HFFc6 (cell line): ENCODE data around the gene CHTF18. TPM values are rescaled to one million over a fixed set of nuclear protein-coding genes. Genes with fewer than 3 reads are reported as not detected.

ENCODE experiments used
- DNase-seq: peaks from one replicate; pipeline ENCODE4 v3.0.0-alpha.2; 2018
- H3K27ac Mint-ChIP-seq: 2 replicates; pipeline ENCODE4 v1.8.0; 2020; ENCODE audit warnings: mild to moderate bottlenecking, mixed read lengths
- H3K27me3 Mint-ChIP-seq: 2 replicates; pipeline ENCODE4 v1.8.0; 2021; ENCODE audit warnings: mild to moderate bottlenecking, moderate library complexity, mixed read lengths; ENCODE audit not compliant: insufficient read depth
- H3K36me3 Mint-ChIP-seq: 2 replicates; pipeline ENCODE4 v1.8.0; 2021; ENCODE audit warnings: low read depth, mixed read lengths
- H3K4me1 Mint-ChIP-seq: 2 replicates; pipeline ENCODE4 v1.8.0; 2020; ENCODE audit warnings: low read depth, mixed read lengths
- H3K4me3 Mint-ChIP-seq: 2 replicates; pipeline ENCODE4 v1.8.0; 2020; ENCODE audit warnings: mild to moderate bottlenecking, moderate library complexity, mixed read lengths
- H3K9me3 Mint-ChIP-seq: 2 replicates; pipeline ENCODE4 v1.8.0; 2020; ENCODE audit warnings: mild to moderate bottlenecking, mixed read lengths
- CTCF ChIP-seq: fragments of 200-600 bp; sonication (generic); IDR thresholded peaks from 2 replicates; pipeline ENCODE4 v1.5.0; 2021; ENCODE audit warnings: antibody characterized with exemption, mild to moderate bottlenecking
- total RNA-seq, 6 experiments: library from RNA; stranded (reverse); fragmentation: NEBNext Ultra II Directional; extraction: Animal tissue kit (Norgen Biotek cat#: 25700); gene quantifications; 2 replicates in 1 of 6; 3 replicates in 5 of 6; pipeline ENCODE4 v1.2.3, GENCODE V29; 2021

CHTF18 gene
- total RNA-seq, 6 experiments from 2014 or later = 15.2 to 31.7 (median 26.0) TPM

GRCh38 chr16:821751-822150, 33.3 kb downstream of the CHTF18 start:
- no peak for TF ChIP-seq CTCF
- Mint-ChIP-seq H3K4me1 (peaks cover 7% of the 10 kb centered on the region), H3K9me3 (peaks cover 10% of the 10 kb centered on the region; the same call in 1 of the 2 replicates), H3K27me3 (peaks cover 17% of the 10 kb centered on the region), H3K4me3 (no peak overlapping the region), H3K36me3 (0 out of 2 replicates have a peak, but pooled peaks cover 4% of the 10 kb centered on the region), H3K27ac (no peak overlapping the region)
- DNase-seq = no peak

GRCh38 chr16:822174-822908, 33.9 kb downstream of the CHTF18 start:
- peaks cover 10% of the 10 kb centered on the region; the same call in 1 of the 2 replicates for H3K9me3 Mint-ChIP-seq
- H3K27ac Mint-ChIP-seq = no peak overlapping the region
- H3K36me3 Mint-ChIP-seq = 0 out of 2 replicates have a peak, but pooled peaks cover 4% of the 10 kb centered on the region
- H3K27me3 Mint-ChIP-seq = peaks cover 17% of the 10 kb centered on the region
- H3K4me1 Mint-ChIP-seq = peaks cover 7% of the 10 kb centered on the region
- H3K4me3 Mint-ChIP-seq = no peak overlapping the region
- TF ChIP-seq CTCF = no peak
- no peak for DNase-seq

- peaks cover 19% of the 10 kb centered on the region for H3K27me3 Mint-ChIP-seq
- no peak overlapping the region for H3K4me3 Mint-ChIP-seq
- no peak for DNase-seq
- 0 out of 2 replicates have a peak, but pooled peaks cover 4% of the 10 kb centered on the region for H3K36me3 Mint-ChIP-seq
- TF ChIP-seq CTCF = no peak
- peaks cover 10% of the 10 kb centered on the region; the same call in 1 of the 2 replicates for H3K9me3 Mint-ChIP-seq
- peaks cover 7% of the 10 kb centered on the region for H3K4me1 Mint-ChIP-seq
- H3K27ac Mint-ChIP-seq = no peak overlapping the region
Observed at GRCh38 chr16:822909-823297, 34.5 kb downstream of the CHTF18 start.

- H3K36me3 Mint-ChIP-seq = 0 out of 2 replicates have a peak, but pooled peaks cover 4% of the 10 kb centered on the region
- H3K4me1 Mint-ChIP-seq = peaks cover 7% of the 10 kb centered on the region
- H3K27ac Mint-ChIP-seq = no peak overlapping the region
- TF ChIP-seq CTCF = no peak
- no peak overlapping the region for H3K4me3 Mint-ChIP-seq
- H3K9me3 Mint-ChIP-seq = peaks cover 10% of the 10 kb centered on the region; the same call in 1 of the 2 replicates
- H3K27me3 Mint-ChIP-seq = peaks cover 20% of the 10 kb centered on the region
- no peak for DNase-seq
Observed at GRCh38 chr16:824194-824593, 35.8 kb downstream of the CHTF18 start.

- Mint-ChIP-seq H3K27ac (no peak overlapping the region), H3K9me3 (peaks cover 10% of the 10 kb centered on the region; the same call in 1 of the 2 replicates), H3K4me1 (peaks cover 7% of the 10 kb centered on the region), H3K36me3 (0 out of 2 replicates have a peak, but pooled peaks cover 4% of the 10 kb centered on the region), H3K4me3 (no peak overlapping the region), H3K27me3 (peaks cover 22% of the 10 kb centered on the region)
- TF ChIP-seq CTCF = no peak
- no peak for DNase-seq
Observed at GRCh38 chr16:824601-825000, 36.2 kb downstream of the CHTF18 start.
